HG03457 (cell line): ENCODE measurements around the gene RAET1L.
"Not testable (repeated sequence)": the region's sequence is repeated elsewhere in the genome, so short reads cannot be mapped to it uniquely, and the experiment has no call there.

Experiments used
- ATAC-seq: cut with Tn5 transposase; IDR thresholded peaks from one replicate; pipeline ENCODE4 v1.9.1; 2021; ENCODE audit warnings: moderate number of reproducible peaks; ENCODE audit not compliant: unreplicated experiment

RAET1L gene

DNA sequence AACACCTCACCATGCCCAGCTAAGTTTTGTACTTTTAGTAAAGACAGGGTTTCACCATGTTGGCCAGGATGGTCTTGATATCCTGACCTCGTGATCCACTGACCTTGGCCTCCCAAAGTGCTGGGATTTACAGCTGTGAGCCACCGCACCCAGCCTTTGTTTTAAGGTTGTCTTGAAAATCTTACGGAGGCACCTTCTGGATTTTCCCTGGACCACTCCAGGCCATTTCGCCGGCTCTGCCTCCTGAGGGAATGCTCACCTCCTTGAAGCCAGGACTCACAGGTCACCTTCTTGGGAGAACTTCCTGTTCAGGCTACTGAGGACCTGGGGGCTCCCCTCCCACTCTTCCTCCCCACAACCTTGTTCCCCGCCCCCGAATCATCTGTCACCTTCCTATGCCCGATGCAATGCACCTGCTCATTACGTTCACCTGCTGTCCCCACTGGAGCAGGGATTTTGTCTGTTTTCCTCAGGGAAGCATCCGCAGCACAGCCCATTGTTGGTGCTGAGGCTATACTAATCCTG, 19.4 kb upstream of the RAET1L start:
- no peak for ATAC-seq

DNA sequence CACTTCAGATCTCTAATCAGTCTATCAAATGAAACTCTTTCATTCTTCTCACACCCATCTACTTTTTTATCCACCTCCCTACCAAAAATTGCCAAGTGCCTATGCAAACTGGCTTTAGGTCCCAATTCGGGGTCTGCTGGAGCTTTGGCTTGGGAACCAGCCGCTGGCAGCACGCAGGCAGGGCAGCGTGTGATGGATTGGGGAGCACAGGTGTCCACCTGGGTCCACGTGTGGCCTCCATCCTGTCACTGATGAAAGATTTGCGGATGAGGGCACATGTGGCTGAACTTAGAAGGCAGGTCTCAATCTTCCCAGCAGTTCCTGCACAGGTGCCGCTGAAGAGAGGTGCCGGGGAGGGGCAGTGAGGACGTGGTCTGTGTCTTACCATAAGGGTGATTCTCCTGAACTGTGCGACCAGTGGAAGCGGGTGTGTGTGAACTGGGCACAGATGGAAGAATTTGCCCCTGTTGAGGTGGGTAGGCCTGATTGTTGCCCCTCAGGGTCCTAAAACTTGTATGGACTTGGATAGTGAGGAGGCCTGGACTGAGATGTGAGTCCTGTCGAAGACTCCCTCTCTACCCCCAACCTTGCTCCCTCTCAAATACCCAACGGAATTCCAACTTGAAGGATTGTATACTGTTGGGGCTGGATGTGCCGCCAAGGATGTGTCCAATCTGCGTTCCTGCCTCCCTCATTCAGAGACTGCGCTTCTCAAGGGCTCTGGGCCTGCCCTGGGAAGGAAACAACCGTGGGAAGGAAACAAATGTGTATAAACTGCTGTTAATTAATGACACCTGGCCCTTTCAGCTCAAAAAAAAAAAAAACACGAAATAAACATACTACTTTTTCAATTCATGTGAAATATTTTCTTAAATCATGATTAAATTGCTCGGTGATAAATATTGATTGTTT, 18.4 kb upstream of the RAET1L start:
- no peak for ATAC-seq

DNA sequence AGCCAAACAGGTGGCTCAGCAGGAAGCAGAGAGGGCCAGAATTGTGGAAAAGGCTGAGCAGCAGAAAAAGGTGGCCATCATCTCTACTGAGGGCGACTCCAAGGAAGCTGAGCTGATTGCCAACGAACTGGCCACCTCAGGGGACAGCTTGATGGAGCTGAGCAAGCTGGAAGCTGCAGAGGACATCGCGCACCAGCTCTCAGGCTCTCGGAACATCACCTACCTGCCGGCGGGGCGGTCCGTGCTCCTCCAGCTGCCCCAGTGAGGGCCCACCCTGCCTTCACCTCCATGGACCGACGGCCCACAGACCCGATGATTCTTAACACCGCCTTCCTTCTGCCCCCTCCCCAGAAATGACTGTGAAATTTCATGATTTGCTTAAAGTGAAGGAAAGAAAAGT, 17.8 kb upstream of the RAET1L start:
- no peak for ATAC-seq

DNA sequence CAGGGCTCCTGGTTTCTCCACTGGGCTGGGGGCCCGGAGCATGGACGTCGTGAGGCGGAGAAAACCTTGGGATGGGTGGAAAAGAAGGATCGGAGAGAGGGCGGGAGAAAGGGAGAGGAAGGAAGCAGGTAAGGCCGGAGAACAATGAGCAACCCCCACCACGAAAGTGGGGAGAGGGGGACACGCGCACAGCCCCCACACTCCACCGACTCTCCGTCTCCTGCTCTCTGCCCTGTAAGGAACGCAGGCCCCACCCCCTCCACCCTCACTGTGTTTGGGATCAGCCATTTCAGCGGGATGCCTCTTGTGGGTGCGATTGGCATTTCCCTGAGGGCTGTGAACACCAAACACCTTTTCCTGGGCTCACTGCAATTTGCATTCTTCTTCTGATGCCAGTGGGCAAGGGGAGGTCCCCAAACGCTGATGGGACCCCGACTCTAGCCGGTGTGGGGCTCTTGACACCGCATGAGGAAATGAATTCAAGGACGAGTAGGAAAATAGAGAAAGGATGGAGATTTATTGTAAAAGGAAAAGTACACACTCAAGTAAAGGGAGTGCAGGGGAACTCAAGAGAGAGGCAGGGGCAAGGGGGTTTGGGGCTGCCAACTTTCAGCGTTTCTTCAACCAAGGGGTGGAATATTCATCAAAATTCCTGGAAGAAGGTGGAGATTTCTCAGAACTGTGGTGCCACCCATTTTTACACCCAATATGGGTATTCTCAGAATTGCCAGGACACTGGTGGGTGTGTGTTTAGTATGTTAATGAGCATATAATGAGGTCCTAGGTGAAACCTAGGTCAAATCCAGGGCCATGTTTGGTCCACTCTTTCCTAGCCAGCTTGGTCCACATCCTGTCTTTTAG, 13.1 kb upstream of the RAET1L start:
- no peak for ATAC-seq

DNA sequence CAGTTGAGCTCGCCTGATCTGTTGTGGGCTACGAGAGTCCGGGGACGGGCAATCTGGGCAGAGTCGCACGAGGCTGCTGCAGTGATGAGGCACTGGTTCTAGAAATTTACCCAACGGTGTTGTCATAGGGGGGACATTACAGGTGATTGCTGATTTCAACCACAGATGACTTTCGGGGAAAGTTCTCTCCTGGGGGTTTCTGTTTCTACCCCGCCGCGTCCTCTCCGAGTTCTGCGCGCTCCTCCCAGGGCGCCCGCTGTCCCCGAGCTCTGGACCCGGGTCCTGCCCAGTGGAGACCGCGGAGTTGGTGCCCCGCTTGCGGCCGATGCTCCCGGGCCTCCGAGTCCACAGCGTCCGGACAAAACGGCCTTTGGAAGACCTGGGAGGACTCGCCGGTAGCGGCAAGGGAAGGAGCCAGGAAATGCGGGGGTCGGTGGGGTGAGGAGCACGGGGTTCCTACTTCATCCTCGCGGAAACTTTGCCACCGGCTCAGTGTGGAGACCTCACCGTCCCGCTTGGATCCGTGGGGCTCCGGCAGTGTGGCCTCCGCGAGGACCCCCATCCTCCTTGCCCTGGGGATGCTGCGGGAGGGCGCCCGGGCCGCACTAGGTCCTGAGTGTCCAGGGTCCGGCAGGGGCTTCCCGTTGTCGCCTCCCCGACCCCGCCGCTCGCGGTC, 12.3 kb upstream of the RAET1L start:
- ATAC-seq = no peak

DNA sequence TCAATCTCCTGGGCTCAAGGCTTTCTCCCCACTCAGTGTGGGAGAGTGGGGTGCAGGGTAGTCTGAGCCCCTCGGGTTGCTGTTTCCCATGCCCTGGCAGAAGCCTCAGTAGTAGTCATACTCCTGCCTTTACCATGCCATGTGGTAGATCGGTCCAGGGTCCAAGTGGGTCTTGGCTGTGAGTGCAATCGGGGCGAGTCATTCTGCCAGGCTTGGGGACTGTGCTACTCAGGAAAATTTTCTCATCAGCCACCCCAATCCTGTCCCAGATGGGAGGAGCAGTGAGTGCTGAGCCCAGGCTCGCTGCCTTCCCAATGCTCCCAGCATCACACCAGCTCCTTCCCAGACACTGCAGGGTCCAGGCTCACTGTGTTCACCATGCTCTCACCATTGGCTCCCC, 10.7 kb upstream of the RAET1L start:
- ATAC-seq = no peak

DNA sequence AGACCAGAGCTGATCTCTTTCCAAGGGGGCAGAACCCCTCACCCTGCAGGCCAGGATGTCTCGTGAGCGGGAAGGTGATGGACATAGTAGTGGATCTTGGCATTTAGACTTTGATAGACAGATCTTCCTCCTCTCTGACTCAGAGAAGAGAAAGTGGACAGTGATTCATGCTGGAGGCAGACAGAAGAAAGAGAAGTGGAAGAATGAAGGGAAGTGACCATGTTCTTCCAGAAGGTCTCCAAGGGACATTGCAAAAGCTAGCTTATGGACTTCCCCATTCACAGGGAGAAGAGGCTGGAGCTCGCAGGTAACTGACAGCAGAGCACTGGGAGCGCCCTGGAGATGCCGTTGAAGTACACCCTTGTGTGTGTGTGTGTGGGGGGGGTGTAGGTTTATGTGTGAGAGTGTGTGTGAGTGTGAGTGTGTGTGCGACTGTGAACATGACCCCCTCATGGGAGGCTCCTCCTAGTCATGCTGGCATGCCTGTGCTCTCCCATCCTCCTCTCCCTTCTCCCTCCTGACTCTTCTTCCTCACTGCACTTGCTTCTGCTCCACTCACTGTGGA, 8.0 kb upstream of the RAET1L start:
- no peak for ATAC-seq

DNA sequence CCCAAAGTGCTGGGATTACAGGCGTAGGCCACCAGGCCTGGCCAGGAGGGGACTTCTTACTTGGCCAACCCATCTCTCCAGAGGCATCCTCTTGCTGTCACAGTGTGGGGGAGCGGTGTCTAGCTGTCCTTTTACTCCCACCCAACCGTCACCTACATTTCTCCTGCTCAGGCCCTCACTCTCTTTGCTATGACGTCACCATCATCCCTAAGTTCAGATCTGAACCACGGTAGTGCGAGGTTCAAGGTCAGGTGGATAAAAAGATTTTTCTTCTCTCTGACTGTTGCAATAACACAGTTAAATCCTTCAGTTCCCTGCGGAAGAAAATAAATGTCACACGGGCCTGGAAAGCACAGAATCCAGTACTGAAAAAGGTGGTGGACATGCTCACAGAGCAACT, 7.3 kb upstream of the RAET1L start:
- no peak for ATAC-seq

DNA sequence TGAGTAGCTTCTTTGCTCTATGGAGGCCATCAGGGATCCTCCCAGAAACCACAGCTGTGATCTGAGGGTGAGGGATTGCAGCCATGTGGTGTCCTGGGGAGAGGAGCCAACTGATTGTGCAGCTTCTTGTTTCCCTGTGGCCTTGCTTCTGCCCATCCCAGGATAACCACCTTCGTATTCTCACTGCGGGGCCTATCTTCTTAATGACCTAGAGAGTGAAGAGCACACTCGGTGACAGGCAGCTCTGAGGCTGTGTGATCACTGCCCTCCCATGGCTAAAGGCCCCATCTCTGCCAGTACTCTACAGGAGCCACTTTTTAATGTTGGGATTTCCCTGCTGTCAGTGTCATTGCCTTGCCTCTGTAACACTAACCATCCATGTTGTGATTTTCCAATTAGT, 5.3 kb upstream of the RAET1L start:
- no peak for ATAC-seq

DNA sequence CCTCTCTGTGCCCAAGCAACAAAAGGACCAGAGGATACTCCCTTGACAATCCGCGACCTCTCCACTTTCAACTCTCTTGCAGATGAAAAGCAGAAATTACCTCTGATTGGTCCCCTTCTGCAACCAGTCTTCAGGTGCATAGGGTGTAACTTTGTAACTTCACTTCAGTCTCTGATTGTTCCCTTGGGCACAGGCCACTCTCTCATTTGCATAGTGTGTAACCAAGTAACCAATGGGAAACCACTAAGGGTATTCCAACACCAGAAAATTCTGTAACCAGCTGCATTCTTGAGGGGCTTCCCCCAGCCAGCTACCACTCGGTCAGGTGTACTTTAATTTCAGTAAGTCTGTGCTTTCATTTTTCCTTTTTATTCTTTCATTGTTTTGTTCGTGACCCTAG, 4.4 kb upstream of the RAET1L start:
- ATAC-seq = no peak

DNA sequence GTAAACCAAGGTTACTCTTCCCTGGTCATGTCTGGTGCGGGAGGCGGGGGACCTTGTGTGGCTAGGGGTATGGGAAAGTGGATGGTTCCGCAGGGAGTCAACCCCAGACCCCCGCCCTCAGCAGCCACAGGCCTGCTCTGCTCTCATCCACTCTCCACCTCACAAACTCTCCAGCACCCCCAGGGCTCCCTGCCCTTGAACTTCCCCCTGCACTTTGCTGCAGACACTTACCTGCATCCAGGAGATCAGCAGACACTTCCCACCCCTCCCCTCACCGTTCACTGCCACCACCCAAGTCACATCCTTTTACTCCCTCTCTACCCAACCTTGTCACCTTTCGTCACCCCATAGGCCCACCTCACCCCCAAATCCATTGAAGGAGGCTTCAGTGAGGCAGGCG, 3.9 kb upstream of the RAET1L start:
- ATAC-seq = no peak

DNA sequence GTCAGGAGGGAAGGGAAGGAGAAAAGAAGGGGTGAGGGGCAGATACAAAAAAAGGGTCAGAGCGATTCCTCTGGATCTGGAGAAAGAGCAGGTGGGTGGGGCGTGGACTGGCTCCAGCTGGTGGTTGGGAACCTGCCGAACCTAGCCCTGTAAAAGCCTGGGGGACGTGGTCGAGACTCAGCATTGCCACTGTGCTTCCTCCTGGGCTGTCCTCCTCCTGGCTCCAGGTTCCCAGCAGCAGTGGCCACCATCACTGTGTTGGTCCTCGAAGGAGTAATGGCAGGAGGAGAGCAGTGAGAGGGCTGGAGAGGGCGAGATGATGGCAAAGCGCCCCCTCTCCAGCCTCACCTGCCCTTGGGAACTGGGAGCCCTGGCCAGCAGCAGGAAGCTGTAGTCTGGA, 3.5 kb upstream of the RAET1L start:
- ATAC-seq = no peak

DNA sequence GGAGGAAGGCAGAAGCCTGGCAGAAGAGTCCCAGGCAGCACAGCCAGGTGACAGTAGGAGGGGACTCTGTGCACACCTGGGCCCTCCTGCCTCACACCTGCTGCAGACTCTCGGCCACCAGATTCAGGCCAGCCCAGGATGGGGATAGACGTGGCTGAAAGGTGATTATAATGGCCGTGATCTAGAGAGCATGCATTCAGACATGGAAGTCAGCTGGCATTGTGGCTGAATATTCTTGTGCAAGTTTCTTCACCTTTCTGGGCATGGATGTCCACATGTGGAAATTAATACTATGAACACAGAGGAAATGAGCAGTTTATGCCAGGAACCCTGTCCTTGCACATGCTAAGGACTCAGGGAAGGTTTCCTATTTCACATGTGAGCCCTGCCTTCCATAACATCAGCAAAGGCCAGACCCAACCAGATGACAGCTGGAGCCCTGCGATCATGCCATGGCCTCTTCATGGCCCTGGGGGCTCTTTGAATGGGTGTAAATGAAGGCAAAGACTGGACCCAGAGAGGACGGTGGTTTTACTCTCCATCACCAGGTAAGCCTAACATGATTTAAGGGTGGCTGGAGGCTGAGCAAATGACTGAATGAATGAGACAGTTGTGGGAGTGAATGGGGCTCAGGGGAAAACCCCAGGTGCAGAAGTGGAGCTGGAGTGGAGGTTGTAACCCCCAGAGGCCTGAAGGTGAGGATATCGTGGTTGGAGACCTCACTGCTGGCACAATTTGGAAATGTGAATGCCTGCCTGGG, 2.7 kb upstream of the RAET1L start:
- no peak for ATAC-seq

DNA sequence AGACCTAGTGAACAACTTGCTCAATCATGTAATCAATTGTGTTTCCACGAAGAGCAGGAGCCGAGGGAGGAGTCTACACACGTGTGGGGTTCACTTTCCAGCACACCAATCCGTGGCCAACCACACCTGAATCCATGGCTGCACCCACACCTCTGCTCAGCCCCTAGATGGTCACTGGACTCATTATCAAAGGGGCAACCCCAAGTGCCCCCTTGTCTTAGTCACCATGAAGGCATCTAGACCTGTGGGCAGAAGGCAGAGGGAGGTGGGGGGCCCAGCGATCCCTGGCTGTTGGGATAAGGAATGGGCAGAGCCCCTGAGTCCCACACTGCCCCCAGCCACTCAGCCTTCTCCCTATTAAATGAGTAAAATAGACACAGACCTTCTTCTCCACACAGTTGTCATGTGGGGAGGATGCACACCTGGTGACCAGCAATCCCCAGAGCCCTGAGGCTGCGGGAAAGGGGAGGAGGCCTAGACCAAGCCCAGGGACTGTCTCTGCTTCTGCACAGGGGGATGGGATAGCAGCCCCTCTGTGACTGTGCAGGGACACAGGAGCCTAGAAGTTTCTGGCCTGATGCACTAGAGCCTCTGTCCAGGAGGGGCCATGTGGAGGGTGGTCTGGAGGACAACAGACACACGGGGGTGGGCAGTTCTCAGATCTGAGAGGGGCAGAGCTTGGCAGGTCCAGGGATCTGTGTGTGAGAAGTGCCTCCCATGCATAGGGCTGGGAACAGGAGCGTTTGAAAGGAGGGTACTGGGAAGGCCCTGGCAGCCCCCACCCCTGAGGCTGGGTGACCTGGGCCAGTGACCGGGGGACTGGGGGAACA, 1.9 kb upstream of the RAET1L start:
- no peak for ATAC-seq

DNA sequence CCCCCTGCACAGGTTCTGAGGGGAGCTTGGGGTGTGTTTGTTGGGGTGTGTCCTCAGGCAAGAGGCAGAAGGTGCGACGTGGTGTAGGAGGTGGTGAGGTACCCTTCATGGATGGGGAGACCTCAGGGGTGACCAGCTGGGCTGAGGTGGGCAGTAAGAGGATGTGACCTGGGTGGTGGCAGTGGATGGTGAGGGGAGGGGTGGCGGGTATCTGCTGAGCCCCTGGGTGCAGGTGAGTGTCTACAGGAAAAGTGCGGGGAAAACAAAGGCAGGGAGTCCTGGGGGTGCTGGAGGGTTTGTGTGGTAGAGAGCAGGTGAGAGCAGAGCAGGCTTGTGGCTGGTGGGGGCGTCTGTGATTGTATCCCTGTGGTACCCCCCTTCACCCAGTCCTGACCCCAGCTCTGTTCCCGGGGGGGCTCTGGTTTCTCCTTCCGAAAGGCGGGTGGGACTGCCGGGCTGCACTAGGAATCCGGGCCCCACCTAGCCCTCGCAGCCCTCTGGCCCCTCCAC, 631 bp downstream of the RAET1L start:
- ATAC-seq = no peak

DNA sequence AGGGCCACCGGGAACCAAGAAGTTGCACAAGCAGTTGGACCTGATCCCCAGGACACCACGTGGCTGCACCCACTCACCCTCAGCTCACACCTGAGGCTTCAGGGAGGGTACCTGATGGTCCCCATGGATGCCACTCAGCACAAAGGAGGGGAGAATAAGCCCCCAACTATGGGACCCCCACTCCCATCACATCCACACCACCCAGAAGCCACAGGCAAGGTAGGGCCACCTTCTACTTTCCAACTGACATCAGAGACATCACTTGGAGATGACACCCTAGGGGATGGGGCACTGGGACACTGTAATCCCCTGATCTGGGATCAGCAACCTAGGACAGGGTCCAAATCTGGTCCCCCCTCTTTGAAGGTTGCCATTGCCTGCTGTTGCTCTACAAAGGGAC, 1.3 kb downstream of the RAET1L start:
- not testable (repeated sequence) for ATAC-seq

DNA sequence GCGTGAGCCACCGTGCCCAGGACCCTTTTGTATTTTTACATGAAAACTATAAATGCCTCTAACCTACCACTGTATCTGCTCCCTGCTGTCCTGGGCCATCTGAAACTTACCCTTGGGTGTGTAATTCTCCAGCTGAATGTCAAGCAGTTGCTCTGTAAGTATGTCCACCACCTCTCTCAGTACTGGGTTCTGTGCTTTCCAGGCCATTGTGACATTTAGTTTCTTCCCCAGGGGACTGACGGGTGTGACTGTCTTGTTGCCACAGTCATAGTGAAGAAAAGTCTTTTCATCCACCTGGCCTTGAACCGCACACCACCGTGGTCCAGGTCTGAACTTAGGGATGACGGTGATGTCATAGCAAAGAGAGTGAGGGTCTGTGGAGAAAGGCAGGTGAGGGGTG, 3.5 kb downstream of the RAET1L start:
- ATAC-seq = not testable (repeated sequence)

DNA sequence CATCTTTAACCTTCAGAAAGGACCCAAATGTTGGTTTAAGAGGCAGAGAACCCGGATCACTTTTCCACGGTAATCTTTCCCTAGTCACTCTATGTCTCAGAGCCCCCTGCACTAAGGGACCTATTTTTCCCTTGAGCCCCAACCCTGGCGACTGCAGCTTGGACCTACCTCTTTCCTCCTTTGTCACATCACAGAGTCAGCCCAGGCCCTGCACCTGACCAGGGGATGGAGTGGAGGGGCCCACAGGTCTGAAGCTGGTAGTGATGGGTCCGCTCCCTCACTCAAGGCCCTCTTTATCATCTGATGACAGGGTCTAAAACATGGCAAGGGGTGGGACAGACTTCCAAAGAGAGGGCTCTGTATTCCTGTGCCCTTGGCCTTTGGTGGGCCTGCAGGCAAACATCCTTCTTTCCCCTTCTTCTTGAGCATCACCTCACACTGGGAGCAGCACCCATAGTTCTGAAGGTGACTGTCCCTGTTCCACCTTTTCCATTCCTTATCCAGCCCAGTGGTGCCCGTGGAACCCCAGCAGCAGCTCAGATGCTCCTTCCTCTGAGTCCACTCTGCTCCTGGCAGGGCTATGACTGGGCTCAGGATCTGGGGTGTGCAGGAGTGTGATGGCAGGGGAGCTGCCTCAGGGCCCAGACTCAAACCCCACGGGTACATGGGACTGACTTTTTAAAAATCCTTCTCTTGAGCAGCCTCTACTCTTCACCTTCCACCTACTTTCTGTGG, 6.3 kb downstream of the RAET1L start:
- no peak for ATAC-seq

DNA sequence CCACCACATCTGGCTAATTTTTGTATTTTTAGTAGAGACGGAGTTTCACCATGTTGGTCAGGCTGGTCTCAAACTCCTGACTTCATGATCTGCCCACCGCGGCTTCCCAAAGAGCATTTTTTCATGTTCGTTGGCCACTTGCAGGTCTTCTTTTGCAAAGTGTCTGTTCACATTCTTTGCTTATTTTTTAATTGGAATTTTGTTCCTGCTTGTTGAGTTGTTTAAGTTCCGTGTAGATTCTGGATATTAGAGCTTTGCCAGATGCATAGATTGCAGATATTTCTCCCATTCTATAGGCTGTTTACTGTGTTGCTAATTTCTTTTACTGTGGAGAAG, 8.2 kb downstream of the RAET1L start:
- not testable (repeated sequence) for ATAC-seq
